ENCODE measurements around the gene OXLD1. TPM values are rescaled to one million over a fixed set of nuclear protein-coding genes. Genes with fewer than 3 reads are reported as not detected.

Gene OXLD1
- total and polyA plus RNA-seq, 10 of the 15 experiments (the other 5 are each of a cell fraction or from before 2014, with no cell fraction given), result 4.6 to 89.5 (median 39.8) TPM

GRCh38 chr17:81636505-81637288, 29.7 kb downstream of the OXLD1 start, which contains the start of the genes NPLOC4 and TSPAN10 (continued):
- TF ChIP-seq, protein P1, sequence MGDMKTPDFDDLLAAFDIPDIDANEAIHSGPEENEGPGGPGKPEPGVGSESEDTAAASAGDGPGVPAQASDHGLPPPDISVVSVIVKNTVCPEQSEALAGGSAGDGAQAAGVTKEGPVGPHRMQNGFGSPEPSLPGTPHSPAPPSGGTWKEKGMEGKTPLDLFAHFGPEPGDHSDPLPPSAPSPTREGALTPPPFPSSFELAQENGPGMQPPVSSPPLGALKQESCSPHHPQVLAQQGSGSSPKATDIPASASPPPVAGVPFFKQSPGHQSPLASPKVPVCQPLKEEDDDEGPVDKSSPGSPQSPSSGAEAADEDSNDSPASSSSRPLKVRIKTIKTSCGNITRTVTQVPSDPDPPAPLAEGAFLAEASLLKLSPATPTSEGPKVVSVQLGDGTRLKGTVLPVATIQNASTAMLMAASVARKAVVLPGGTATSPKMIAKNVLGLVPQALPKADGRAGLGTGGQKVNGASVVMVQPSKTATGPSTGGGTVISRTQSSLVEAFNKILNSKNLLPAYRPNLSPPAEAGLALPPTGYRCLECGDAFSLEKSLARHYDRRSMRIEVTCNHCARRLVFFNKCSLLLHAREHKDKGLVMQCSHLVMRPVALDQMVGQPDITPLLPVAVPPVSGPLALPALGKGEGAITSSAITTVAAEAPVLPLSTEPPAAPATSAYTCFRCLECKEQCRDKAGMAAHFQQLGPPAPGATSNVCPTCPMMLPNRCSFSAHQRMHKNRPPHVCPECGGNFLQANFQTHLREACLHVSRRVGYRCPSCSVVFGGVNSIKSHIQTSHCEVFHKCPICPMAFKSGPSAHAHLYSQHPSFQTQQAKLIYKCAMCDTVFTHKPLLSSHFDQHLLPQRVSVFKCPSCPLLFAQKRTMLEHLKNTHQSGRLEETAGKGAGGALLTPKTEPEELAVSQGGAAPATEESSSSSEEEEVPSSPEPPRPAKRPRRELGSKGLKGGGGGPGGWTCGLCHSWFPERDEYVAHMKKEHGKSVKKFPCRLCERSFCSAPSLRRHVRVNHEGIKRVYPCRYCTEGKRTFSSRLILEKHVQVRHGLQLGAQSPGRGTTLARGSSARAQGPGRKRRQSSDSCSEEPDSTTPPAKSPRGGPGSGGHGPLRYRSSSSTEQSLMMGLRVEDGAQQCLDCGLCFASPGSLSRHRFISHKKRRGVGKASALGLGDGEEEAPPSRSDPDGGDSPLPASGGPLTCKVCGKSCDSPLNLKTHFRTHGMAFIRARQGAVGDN (IDR thresholded peaks at IDR 0.05), result peak; percentile 78
- TF ChIP-seq SMARCA5 (IDR thresholded peaks at IDR 0.05) (peak; percentile 95), EED (IDR thresholded peaks at IDR 0.05; ENCODE audit: low read depth) (0 out of 2 replicates have a peak, but pooled peaks have one; percentile 16), TARDBP (IDR thresholded peaks at IDR 0.05; ENCODE audit: borderline replicate concordance) (peak; percentile 62; the same call in 1 of the 2 replicates), BHLHE40 (IDR thresholded peaks at IDR 0.05; ENCODE audit: borderline replicate concordance in 1 of 2, low read depth in 2 of 2, low read length in 1 of 2) (peak in 1 of 2 experiments; percentile 65; a peak in 2 of 4 replicates), IKZF2 (IDR thresholded peaks at IDR 0.05) (peak in 1 of 2 experiments; percentile 63; a peak in 1 of 4 replicates), TAF1 (IDR thresholded peaks at IDR 0.05; ENCODE audit: borderline replicate concordance, low read depth, low read length) (peak; percentile 97), ZNF217 (IDR thresholded peaks at IDR 0.05) (no peak), SIX5 (IDR thresholded peaks at IDR 0.05; ENCODE audit: low read depth, low read length, severe bottlenecking) (peak; percentile 65), TCF7 (IDR thresholded peaks at IDR 0.05; ENCODE audit: borderline replicate concordance) (no peak), STAT1 (conservative IDR thresholded peaks at IDR 0.05) (peak; percentile 97), CTCF (IDR thresholded peaks at IDR 0.05 in 2 of 3, conservative IDR thresholded peaks at IDR 0.05 in 1 of 3; ENCODE audit: control insufficient read depth in 2 of 3, extremely low read depth in 1 of 3, insufficient read depth in 1 of 3, low read depth in 3 of 3, low read length in 3 of 3) (no peak), ZNF207 (IDR thresholded peaks at IDR 0.05; ENCODE audit: borderline replicate concordance) (no peak; the same call in 1 of the 2 replicates)
- TF ChIP-seq, protein P2, sequence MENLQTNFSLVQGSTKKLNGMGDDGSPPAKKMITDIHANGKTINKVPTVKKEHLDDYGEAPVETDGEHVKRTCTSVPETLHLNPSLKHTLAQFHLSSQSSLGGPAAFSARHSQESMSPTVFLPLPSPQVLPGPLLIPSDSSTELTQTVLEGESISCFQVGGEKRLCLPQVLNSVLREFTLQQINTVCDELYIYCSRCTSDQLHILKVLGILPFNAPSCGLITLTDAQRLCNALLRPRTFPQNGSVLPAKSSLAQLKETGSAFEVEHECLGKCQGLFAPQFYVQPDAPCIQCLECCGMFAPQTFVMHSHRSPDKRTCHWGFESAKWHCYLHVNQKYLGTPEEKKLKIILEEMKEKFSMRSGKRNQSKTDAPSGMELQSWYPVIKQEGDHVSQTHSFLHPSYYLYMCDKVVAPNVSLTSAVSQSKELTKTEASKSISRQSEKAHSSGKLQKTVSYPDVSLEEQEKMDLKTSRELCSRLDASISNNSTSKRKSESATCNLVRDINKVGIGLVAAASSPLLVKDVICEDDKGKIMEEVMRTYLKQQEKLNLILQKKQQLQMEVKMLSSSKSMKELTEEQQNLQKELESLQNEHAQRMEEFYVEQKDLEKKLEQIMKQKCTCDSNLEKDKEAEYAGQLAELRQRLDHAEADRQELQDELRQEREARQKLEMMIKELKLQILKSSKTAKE (IDR thresholded peaks at IDR 0.05; ENCODE audit: low read depth, poor library complexity, severe bottlenecking), result no peak
- TF ChIP-seq, protein P3, sequence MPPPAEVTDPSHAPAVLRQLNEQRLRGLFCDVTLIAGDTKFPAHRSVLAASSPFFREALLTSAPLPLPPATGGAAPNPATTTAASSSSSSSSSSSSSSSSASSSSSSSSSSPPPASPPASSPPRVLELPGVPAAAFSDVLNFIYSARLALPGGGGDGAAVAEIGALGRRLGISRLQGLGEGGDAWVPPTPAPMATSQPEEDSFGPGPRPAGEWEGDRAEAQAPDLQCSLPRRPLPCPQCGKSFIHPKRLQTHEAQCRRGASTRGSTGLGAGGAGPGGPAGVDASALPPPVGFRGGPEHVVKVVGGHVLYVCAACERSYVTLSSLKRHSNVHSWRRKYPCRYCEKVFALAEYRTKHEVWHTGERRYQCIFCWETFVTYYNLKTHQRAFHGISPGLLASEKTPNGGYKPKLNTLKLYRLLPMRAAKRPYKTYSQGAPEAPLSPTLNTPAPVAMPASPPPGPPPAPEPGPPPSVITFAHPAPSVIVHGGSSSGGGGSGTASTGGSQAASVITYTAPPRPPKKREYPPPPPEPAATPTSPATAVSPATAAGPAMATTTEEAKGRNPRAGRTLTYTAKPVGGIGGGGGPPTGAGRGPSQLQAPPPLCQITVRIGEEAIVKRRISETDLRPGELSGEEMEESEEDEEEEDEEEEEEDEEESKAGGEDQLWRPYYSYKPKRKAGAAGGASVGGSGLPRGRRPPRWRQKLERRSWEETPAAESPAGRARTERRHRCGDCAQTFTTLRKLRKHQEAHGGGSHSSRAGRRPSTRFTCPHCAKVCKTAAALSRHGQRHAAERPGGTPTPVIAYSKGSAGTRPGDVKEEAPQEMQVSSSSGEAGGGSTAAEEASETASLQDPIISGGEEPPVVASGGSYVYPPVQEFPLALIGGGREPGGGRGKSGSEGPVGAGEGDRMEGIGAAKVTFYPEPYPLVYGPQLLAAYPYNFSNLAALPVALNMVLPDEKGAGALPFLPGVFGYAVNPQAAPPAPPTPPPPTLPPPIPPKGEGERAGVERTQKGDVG (CRISPR knock-in tag; IDR thresholded peaks at IDR 0.05), result no peak
- TF ChIP-seq, protein P4, sequence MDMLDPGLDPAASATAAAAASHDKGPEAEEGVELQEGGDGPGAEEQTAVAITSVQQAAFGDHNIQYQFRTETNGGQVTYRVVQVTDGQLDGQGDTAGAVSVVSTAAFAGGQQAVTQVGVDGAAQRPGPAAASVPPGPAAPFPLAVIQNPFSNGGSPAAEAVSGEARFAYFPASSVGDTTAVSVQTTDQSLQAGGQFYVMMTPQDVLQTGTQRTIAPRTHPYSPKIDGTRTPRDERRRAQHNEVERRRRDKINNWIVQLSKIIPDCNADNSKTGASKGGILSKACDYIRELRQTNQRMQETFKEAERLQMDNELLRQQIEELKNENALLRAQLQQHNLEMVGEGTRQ (IDR thresholded peaks at IDR 0.05; ENCODE audit: borderline replicate concordance, low read depth, low read length), result no peak

All from GM12878 (cell line).